Adrenal gland (tissue), 12 donors: ENCODE data around the gene CENPU. TPM values are rescaled to one million over a fixed set of nuclear protein-coding genes. Genes with fewer than 3 reads are reported as not detected.
A peak's percentile ranks its signal among the peaks of the same experiment; 100 is the strongest.

Experiments
- DNase-seq, 7 donors: peaks; one replicate each; pipeline ENCODE4 v3.0.0-alpha.2; 2019 to 2020
- H3K27ac ChIP-seq, 5 donors: fragments of 200-600 bp; sonication (generic) in 4 of 5; 1 replicate in 3 of 5; 2 replicates in 2 of 5; pipeline versions ENCODE4 v1.5.1 to v1.8.0; 2016 to 2020; ENCODE audit warnings: mild to moderate bottlenecking in 1 of 5
- H3K27me3 ChIP-seq: fragments of 200-600 bp; 2 replicates; pipeline ENCODE4 v1.8.0; 2021
- H3K36me3 ChIP-seq, 2 donors: fragments of 200-600 bp; replicated peaks in 1 of 2; 1 replicate in 1 of 2; 2 replicates in 1 of 2; pipeline versions ENCODE4 v1.5.1 to v1.8.0; 2018 to 2022
- H3K4me1 ChIP-seq, 2 donors: fragments of 200-600 bp; replicated peaks in 1 of 2; 1 replicate in 1 of 2; 2 replicates in 1 of 2; pipeline versions ENCODE4 v1.5.1 to v1.8.0; 2018 to 2021
- H3K4me3 ChIP-seq, 4 donors: fragments of 200-600 bp; sonication (generic) in 3 of 4; one replicate each; pipeline ENCODE4 v1.5.1; 2016 to 2018
- H3K9me3 ChIP-seq, 3 donors: fragments of 200-600 bp; sonication (generic) in 1 of 3; replicated peaks in 1 of 3; 1 replicate in 2 of 3; 2 replicates in 1 of 3; pipeline versions ENCODE4 v1.5.1 to v1.8.0; 2016 to 2021
- CTCF ChIP-seq, 6 experiments: fragments of 450-650 bp in 4 of 6; fragments of 200-600 bp in 2 of 6; sonication (generic) in 1 of 6; IDR thresholded peaks; 1 replicate in 5 of 6; 2 replicates in 1 of 6; pipeline versions ENCODE4 v1.5.1 to v1.8.0; 2016 to 2021; ENCODE audit warnings: antibody characterized with exemption in 6 of 6, mild to moderate bottlenecking in 2 of 6, moderate library complexity in 1 of 6
- POLR2A ChIP-seq, 2 donors: fragments of 450-650 bp; IDR thresholded peaks; one replicate each; pipeline ENCODE4 v1.6.1; 2017; ENCODE audit warnings: antibody characterized with exemption in 2 of 2, mild to moderate bottlenecking in 2 of 2, moderate library complexity in 1 of 2
- WGBS, 4 donors: extraction: QIAGEN DNeasy Blood & Tissue Kit in 2 of 4; methylation state at CpG; one replicate each; pipeline versions ENCODE4 v1.1.5 to v1.1.7; 2013 to 2017; 5-methylcytosine and 5-hydroxymethylcytosine counted together
- intact Hi-C, 2 donors: fragments of 100-400 bp; cut with DNase I; formaldehyde crosslinking; loops; one replicate each; pipeline versions ENCODE4 v1.14.1 to v1.15.0; 2022 to 2023
- polyA plus RNA-seq, 3 donors: library from polyadenylated mRNA; stranded (reverse); fragments of 200-250 nt in 2 of 3; fragments of 350-450 nt in 1 of 3; fragmentation: Illumina TruSeq in 1 of 3; extraction: RNeasy Lipid Tissue Mini Kit (QIAGEN cat#74804) in 1 of 3; gene quantifications; one replicate each; pipeline ENCODE4 v1.2.3, GENCODE V29; 2013 to 2014
- total RNA-seq, 9 donors: library from RNA; depleted of rRNA in 4 of 9; stranded (reverse); fragments of >200 nt in 4 of 9; fragments of 120-200 nt in 1 of 9; fragmentation: NEBNext Ultra II Directional in 1 of 9; extraction: Animal tissue kit (Norgen Biotek cat#: 25700) in 1 of 9; gene quantifications; one replicate each; pipeline versions ENCODE4 v1.1.0 to v1.2.4, GENCODE V29; 2013 to 2023
- donor health status: healthy with polysubstance abuse.
- donor health status: Bipolar disorder and iron deficiency.
- donor health status: DM: yes; HTN: yes; CAD: no.
- donor health status: DM: no; HTN: no; CAD: no.
- donor health status: DM: no; HTN: no; CAD: no.
- donor health status: DM: yes; HTN: yes; CAD: no.

The CENPU gene
- total and polyA plus RNA-seq, 12 donors: 0.97 to 15.6 (median 2.9) TPM

GRCh38 chr4:184648054-184648312, 85.9 kb downstream of the CENPU start:
- H3K4me1 ChIP-seq: peaks cover 35 to 45% of the 10 kb centered on the region in 2 donors
- intact Hi-C loops: loop anchor here in 1 of 2 donors (5.0 kb wide), 1 partner anchor 84 kb away; the partner anchor contains the start of gene CENPU
- 1 to 4% (median 3%) methylated on average over 6 of the region's 6 CpGs for WGBS, 4 donors

GRCh38 chr4:184647266-184648053, 86.4 kb downstream of the CENPU start:
- peaks cover 35 to 45% of the 10 kb centered on the region in 2 donors for H3K4me1 ChIP-seq
- H3K36me3 ChIP-seq: no peaks in the 10 kb centered on the region
- H3K27me3 ChIP-seq: no peaks in the 10 kb centered on the region
- TF ChIP-seq POLR2A (IDR thresholded peaks at IDR 0.05): no peak
- no peak for DNase-seq
- intact Hi-C loops: loop anchor here in 1 of 2 donors (5.0 kb wide), 1 partner anchor 85 kb away; the partner anchor contains the start of gene CENPU
- peak overlapping the region in 2 of 4 donors; percentile 92 to 96 for H3K4me3 ChIP-seq
- H3K27ac ChIP-seq: peak overlapping the region; percentile 94 to 99 (median 98)
- 33 to 44% (median 39%) methylated on average over 7 of the region's 7 CpGs for WGBS, 4 donors
- H3K9me3 ChIP-seq: no peaks in the 10 kb centered on the region

More at GRCh38 chr4:184648054-184648312, 85.9 kb downstream of the CENPU start:
- Histone ChIP-seq H3K36me3 (no peaks in the 10 kb centered on the region), H3K27ac (peak overlapping the region; percentile 94 to 99 (median 98)), H3K4me3 (peak overlapping the region in 3 of 4 donors; percentile 90 to 96 (median 92)), H3K9me3 (no peaks in the 10 kb centered on the region), H3K27me3 (no peaks in the 10 kb centered on the region)
- TF ChIP-seq CTCF (IDR thresholded peaks at IDR 0.05): no peak
- no peak for TF ChIP-seq POLR2A (IDR thresholded peaks at IDR 0.05)
- peak in 1 of 7 donors; percentile 27 for DNase-seq

GRCh38 chr4:184645904-184646610, 87.8 kb downstream of the CENPU start:
- H3K4me1 ChIP-seq: peaks cover 35 to 45% of the 10 kb centered on the region in 2 donors
- H3K4me3 ChIP-seq: peak overlapping the region in 1 of 4 donors; percentile 1
- WGBS, 4 donors: 36 to 54% (median 43%) methylated on average over 6 of the region's 6 CpGs
- H3K36me3 ChIP-seq: no peaks in the 10 kb centered on the region
- DNase-seq: no peak
- H3K27me3 ChIP-seq: no peaks in the 10 kb centered on the region
- peak overlapping the region in 3 of 5 donors; percentile 11 to 98 (median 98) for H3K27ac ChIP-seq
- intact Hi-C loops: loop anchor here in 1 of 2 donors (5.0 kb wide), 1 partner anchor 86 kb away; the partner anchor contains the start of gene CENPU
- H3K9me3 ChIP-seq: no peaks in the 10 kb centered on the region
- TF ChIP-seq POLR2A (IDR thresholded peaks at IDR 0.05) (no peak), CTCF (IDR thresholded peaks at IDR 0.05) (no peak)

GRCh38 chr4:184644553-184645307, 89.2 kb downstream of the CENPU start:
- no peak for DNase-seq
- no peaks in the 10 kb centered on the region for H3K36me3 ChIP-seq
- intact Hi-C loops: loop anchor here in 1 of 2 donors (5.0 kb wide), 1 partner anchor 88 kb away; the partner anchor contains the start of gene CENPU
- H3K27ac ChIP-seq: peak overlapping the region in 2 of 5 donors; percentile 8 to 48
- TF ChIP-seq CTCF (IDR thresholded peaks at IDR 0.05) (no peak), POLR2A (IDR thresholded peaks at IDR 0.05) (no peak)
- no peaks in the 10 kb centered on the region for H3K9me3 ChIP-seq
- 83 to 91% (median 84%) methylated on average over 8 to 9 of the region's 9 CpGs for WGBS, 4 donors
- no peaks in the 10 kb centered on the region for H3K27me3 ChIP-seq
- H3K4me3 ChIP-seq: no peak overlapping the region
- peaks cover 29 to 46% of the 10 kb centered on the region in 2 donors for H3K4me1 ChIP-seq

Other genes starting within 250 kb of the CENPU start
- gene CASP3, start 84.6 kb downstream of the CENPU start, total RNA-seq: 10 to 100 TPM; 11.2 to 44.5 (median 20.9) TPM
- gene CASP3, start 84.6 kb downstream of the CENPU start, polyA plus RNA-seq: 10 to 100 TPM in 1 of 3 donors, 1 to 10 TPM in 2; 8.5 to 25.3 (median 10.0) TPM
- 10 to 100 TPM in 6 of 9 donors, 1 to 10 TPM in 3; 7.5 to 24.5 (median 11.4) TPM for gene PRIMPOL, start 84.4 kb downstream of the CENPU start, total RNA-seq
- 10 to 100 TPM in 2 of 3 donors, 1 to 10 TPM in 1; 9.6 to 66.2 (median 38.1) TPM for gene PRIMPOL, start 84.4 kb downstream of the CENPU start, polyA plus RNA-seq
- 100 to 1,000 TPM in 1 of 9 donors, 10 to 100 TPM in 7, 1 to 10 TPM in 1; 6.2 to 113 (median 66.8) TPM for gene ACSL1, start 91.9 kb upstream of the CENPU start, total RNA-seq
- gene ACSL1, start 91.9 kb upstream of the CENPU start, polyA plus RNA-seq: 10 to 100 TPM; 56.9 to 95.1 (median 87.2) TPM